IMR-90 (cell line): ENCODE results near the gene ROBO1. TPM values are rescaled to one million over a fixed set of nuclear protein-coding genes. Genes with fewer than 3 reads are reported as not detected.

Experiments
- ATAC-seq: fragments of 200-7000 bp; cut with Tn5 transposase; 2 replicates; pipeline ENCODE4 v1.9.1; 2020; ENCODE audit warnings: low read depth, mild to moderate bottlenecking, moderate library complexity
- BruUV-seq: library from RNA; stranded (reverse); fragments of 400-500 nt; replicated peaks from 2 replicates; lab custom pipeline; 2021; lab: Mats Ljungman, UMichigan
- CTCF ChIA-PET: fragments of 300-600 bp; formaldehyde crosslinking; extraction: SDS; loops from one replicate; lab custom pipeline; 2021; ENCODE audit warnings: antibody characterized with exemption; lab: Yijun Ruan, JAX
- POLR2A ChIA-PET: fragments of 300-600 bp; sonication (Branson Sonifier 250); formaldehyde crosslinking; loops from one replicate; lab custom pipeline; 2022; ENCODE audit warnings: antibody characterized with exemption; ENCODE audit not compliant: unreplicated experiment; lab: Charles Lee
- DNase-seq: peaks from one replicate; pipeline ENCODE4 v3.0.0; 2013
- H2AFZ ChIP-seq: replicated peaks from 2 replicates; pipeline ENCODE3; 2013; ENCODE audit warnings: low read length, mild to moderate bottlenecking; ENCODE audit not compliant: poor library complexity
- H2AK5ac ChIP-seq: 2 replicates; pipeline ENCODE4 v1.6.1; 2013; ENCODE audit warnings: low read depth, low read length, inconsistent platforms
- H2AK9ac ChIP-seq: replicated peaks from 2 replicates; pipeline ENCODE3; 2013; ENCODE audit warnings: mild to moderate bottlenecking, low read depth, low read length, moderate library complexity; ENCODE audit not compliant: poor library complexity
- H2BK120ac ChIP-seq: 2 replicates; pipeline ENCODE4 v1.6.1; 2013; ENCODE audit warnings: low read depth, low read length, inconsistent platforms
- H2BK15ac ChIP-seq: 3 replicates; pipeline ENCODE4 v1.6.1; 2013; ENCODE audit warnings: low read depth, low read length, inconsistent platforms
- H2BK20ac ChIP-seq: 2 replicates; pipeline ENCODE4 v1.6.1; 2013; ENCODE audit warnings: low read depth, mild to moderate bottlenecking, inconsistent platforms, low read length, moderate library complexity
- H2BK5ac ChIP-seq: 2 replicates; pipeline ENCODE4 v1.6.1; 2013; ENCODE audit warnings: mild to moderate bottlenecking, low read depth, low read length, inconsistent platforms; ENCODE audit not compliant: poor library complexity, severe bottlenecking
- H3K14ac ChIP-seq: replicated peaks from 2 replicates; pipeline ENCODE4 v1.6.1; 2013; ENCODE audit warnings: low read depth, low read length, inconsistent platforms
- H3K18ac ChIP-seq: 2 replicates; pipeline ENCODE4 v1.6.1; 2013; ENCODE audit warnings: low read depth, low read length, control low read depth
- H3K23ac ChIP-seq: 2 replicates; pipeline ENCODE4 v1.6.1; 2013; ENCODE audit warnings: low read depth, low read length, inconsistent platforms
- H3K27ac ChIP-seq: 2 replicates; pipeline ENCODE4 v1.5.1; 2013; ENCODE audit warnings: mild to moderate bottlenecking, control low read depth, low read length; ENCODE audit not compliant: insufficient read depth
- H3K27me3 ChIP-seq: 2 replicates; pipeline ENCODE4 v1.6.1; 2013; ENCODE audit warnings: low read length; ENCODE audit not compliant: control insufficient read depth, insufficient read depth
- H3K36me3 ChIP-seq: 2 replicates; pipeline ENCODE4 v1.6.1; 2013; ENCODE audit warnings: low read length, mixed read lengths; ENCODE audit not compliant: control insufficient read depth, insufficient read depth
- H3K4ac ChIP-seq: 2 replicates; pipeline ENCODE4 v1.6.1; 2013; ENCODE audit warnings: low read depth, low read length, inconsistent platforms
- H3K4me1 ChIP-seq: 2 replicates; pipeline ENCODE4 v1.6.1; 2013; ENCODE audit warnings: low read length, mixed read lengths; ENCODE audit not compliant: control insufficient read depth, insufficient read depth
- H3K4me2 ChIP-seq: 2 replicates; pipeline ENCODE4 v1.6.1; 2013; ENCODE audit warnings: low read depth, mild to moderate bottlenecking, control low read depth, low read length, moderate library complexity
- H3K4me3 ChIP-seq: 2 replicates; pipeline ENCODE4 v1.5.1; 2013; ENCODE audit warnings: low read depth, mild to moderate bottlenecking, control low read depth, low read length, moderate library complexity; ENCODE audit not compliant: insufficient read depth
- H3K56ac ChIP-seq: 2 replicates; pipeline ENCODE4 v1.6.1; 2013; ENCODE audit warnings: low read length, inconsistent platforms; ENCODE audit not compliant: insufficient read depth; ENCODE audit errors: extremely low read depth
- H3K79me1 ChIP-seq, 2 experiments: 2 replicates each; pipeline ENCODE4 v1.6.1; 2013; ENCODE audit warnings: low read length in 2 of 2, inconsistent platforms in 1 of 2, low read depth in 1 of 2
- H3K9ac ChIP-seq: 2 replicates; pipeline ENCODE4 v1.6.1; 2013; ENCODE audit warnings: low read depth, low read length, control low read depth
- H3K9me1 ChIP-seq: 2 replicates; pipeline ENCODE4 v1.6.1; 2013; ENCODE audit warnings: low read length, inconsistent platforms; ENCODE audit not compliant: insufficient read depth
- H3K9me3 ChIP-seq: 2 replicates; pipeline ENCODE4 v1.6.1; 2013; ENCODE audit warnings: low read length; ENCODE audit not compliant: control insufficient read depth, insufficient read depth
- H4K20me1 ChIP-seq: 2 replicates; pipeline ENCODE4 v1.6.1; 2013; ENCODE audit warnings: low read length, inconsistent platforms; ENCODE audit not compliant: insufficient read depth
- H4K5ac ChIP-seq: 2 replicates; pipeline ENCODE4 v1.6.1; 2013; ENCODE audit warnings: mild to moderate bottlenecking, low read depth, low read length, control low read depth
- H4K8ac ChIP-seq, 2 experiments: 2 replicates each; pipeline ENCODE4 v1.6.1; 2013; ENCODE audit warnings: low read depth in 2 of 2, low read length in 2 of 2, control low read depth in 1 of 2, inconsistent platforms in 1 of 2
- H4K91ac ChIP-seq: 2 replicates; pipeline ENCODE4 v1.6.1; 2013; ENCODE audit warnings: low read depth, low read length, inconsistent platforms; ENCODE audit not compliant: insufficient read depth
- BHLHE40 ChIP-seq: fragments of 150-350 bp; IDR thresholded peaks from 2 replicates; pipeline ENCODE4 v1.6.1; 2016; ENCODE audit warnings: mild to moderate bottlenecking, low read depth, low read length
- CEBPB ChIP-seq: IDR thresholded peaks from 2 replicates; pipeline ENCODE4 v1.6.1; 2012; ENCODE audit warnings: low read depth, low read length, improper control_type of control experiment
- CHD1 ChIP-seq: IDR thresholded peaks from 2 replicates; pipeline ENCODE4 v1.6.1; 2012; ENCODE audit warnings: low read depth, low read length, improper control_type of control experiment
- FOS ChIP-seq: fragments of 150-350 bp; IDR thresholded peaks from 2 replicates; pipeline ENCODE4 v1.6.1; 2016; ENCODE audit warnings: low read depth, low read length
- MAFK ChIP-seq: IDR thresholded peaks from 2 replicates; pipeline ENCODE4 v1.6.1; 2012; ENCODE audit warnings: low read depth, low read length, improper control_type of control experiment
- MAZ ChIP-seq: IDR thresholded peaks from 2 replicates; pipeline ENCODE4 v1.6.1; 2012; ENCODE audit warnings: low read depth, mild to moderate bottlenecking, low read length, improper control_type of control experiment, moderate library complexity, borderline replicate concordance
- MXI1 ChIP-seq: IDR thresholded peaks from 2 replicates; pipeline ENCODE4 v1.6.1; 2012; ENCODE audit warnings: low read depth, mild to moderate bottlenecking, low read length, moderate library complexity, borderline replicate concordance
- NFE2L2 ChIP-seq: fragments of 150-350 bp; IDR thresholded peaks from 2 replicates; pipeline ENCODE4 v1.6.1; 2016; ENCODE audit warnings: low read depth, mild to moderate bottlenecking, low read length
- POLR2A ChIP-seq: IDR thresholded peaks from 2 replicates; pipeline ENCODE4 v1.6.1; 2012; ENCODE audit warnings: mild to moderate bottlenecking, low read depth, low read length
- RAD21 ChIP-seq: IDR thresholded peaks from 2 replicates; pipeline ENCODE4 v1.6.1; 2012; ENCODE audit warnings: low read length, improper control_type of control experiment
- RCOR1 ChIP-seq: IDR thresholded peaks from 2 replicates; pipeline ENCODE4 v1.6.1; 2012; ENCODE audit warnings: mild to moderate bottlenecking, low read length, improper control_type of control experiment; ENCODE audit not compliant: insufficient replicate concordance
- RFX5 ChIP-seq: IDR thresholded peaks from 2 replicates; pipeline ENCODE4 v1.8.0; 2012; ENCODE audit warnings: low read depth, mild to moderate bottlenecking, low read length, moderate library complexity
- SMC3 ChIP-seq: fragments of 150-350 bp; IDR thresholded peaks from 2 replicates; pipeline ENCODE4 v1.6.1; 2016; ENCODE audit warnings: low read depth, mild to moderate bottlenecking, antibody characterized with exemption, low read length, moderate library complexity
- WGBS, 2 experiments: methylation state at CpG; one replicate each; pipeline versions ENCODE4 v1.1.5 to v1.1.7; 2013; ENCODE audit warnings: missing lambda C conversion rate in 2 of 2; ENCODE audit not compliant: insufficient read length in 1 of 2; ENCODE audit errors: extremely low coverage in 2 of 2; 5-methylcytosine and 5-hydroxymethylcytosine counted together
- dilution Hi-C: fragments of 300-500 bp; cut with HindIII; formaldehyde crosslinking; loops from one replicate; pipeline ENCODE4 v1.14.3; 2018; ENCODE audit warnings: low sequenced_read_pairs; ENCODE audit not compliant: unreplicated experiment
- in situ Hi-C: fragments of 300-500 bp; cut with MboI; formaldehyde crosslinking; loops from 3 replicates; pipeline ENCODE4 v1.14.3; 2019; ENCODE audit warnings: low sequenced_read_pairs, inconsistent platforms, mixed read lengths
- intact Hi-C: fragments of 100-400 bp; cut with micrococcal nuclease; formaldehyde crosslinking; loops from 2 replicates; pipeline ENCODE4 v1.10.0; 2022
- polyA plus RNA-seq, 3 experiments: library from polyadenylated mRNA; depleted of rRNA; stranded (reverse); fragments of >200 nt; gene quantifications; 2 replicates each; pipeline ENCODE4 v1.2.3, GENCODE V29; 2012; ENCODE audit warnings: low replicate concordance in 1 of 3
- total RNA-seq: library from RNA; depleted of rRNA; stranded (reverse); fragments of >200 nt; gene quantifications from 2 replicates; pipeline ENCODE4 v1.2.3, GENCODE V29; 2012
- TF ChIP-seq, protein P1 (sequence below): fragments of 150-350 bp; IDR thresholded peaks from 2 replicates; pipeline ENCODE4 v1.6.1; 2016; ENCODE audit warnings: low read depth, mild to moderate bottlenecking, low read length, moderate library complexity, borderline replicate concordance
- TF ChIP-seq, protein P2 (sequence below): fragments of 150-350 bp; IDR thresholded peaks from 2 replicates; pipeline ENCODE4 v1.6.1; 2017; ENCODE audit warnings: mild to moderate bottlenecking, antibody characterized with exemption, low read length, low read depth
- TF ChIP-seq, protein P3 (sequence below): conservative IDR thresholded peaks from 2 replicates; pipeline ENCODE4 v1.5.1; 2012; ENCODE audit warnings: mild to moderate bottlenecking, low read depth, low read length, improper control_type of control experiment

The ROBO1 gene
- total and polyA plus RNA-seq, 2 of the 4 experiments (the other 2 are of a cell fraction) = 24.1 to 53.9 TPM

DNA sequence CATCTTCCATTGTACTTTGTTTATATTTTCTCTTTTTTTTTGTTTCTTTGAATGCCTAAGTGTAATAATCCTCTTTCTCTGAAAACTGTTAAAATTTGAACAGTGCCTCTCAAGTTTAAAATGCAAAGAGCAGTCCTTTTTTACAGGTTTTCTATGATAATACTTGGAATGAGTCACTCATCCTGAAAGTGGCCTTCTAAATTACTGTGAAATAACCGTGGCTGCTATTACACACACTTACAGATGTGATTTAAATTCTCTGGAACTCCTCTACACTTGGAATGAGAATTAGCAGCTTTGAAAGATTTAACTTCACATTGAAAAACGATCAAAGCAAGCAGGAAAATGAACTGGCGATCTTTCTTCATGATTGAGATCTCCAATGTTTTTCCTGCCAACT is 105.9 kb downstream of the ROBO1 start:
- Histone ChIP-seq H2BK120ac (no peak overlapping the region), H3K36me3 (no peaks in the 10 kb centered on the region), H3K9me1 (no peaks in the 10 kb centered on the region), H3K9me3 (peaks cover 3% of the 10 kb centered on the region; the same call in 1 of the 2 replicates), H3K4ac (no peak overlapping the region), H3K14ac (no peak overlapping the region), H2AK9ac (no peak overlapping the region), H3K4me1 (no peaks in the 10 kb centered on the region), H2BK5ac (no peak overlapping the region), H4K20me1 (no peaks in the 10 kb centered on the region), H3K27me3 (no peaks in the 10 kb centered on the region), H4K8ac (no peak overlapping the region), H2BK15ac (no peak overlapping the region), H2AFZ (no peak overlapping the region), H3K27ac (no peak overlapping the region), H3K18ac (no peak overlapping the region), H2BK20ac (no peak overlapping the region), H3K79me1 (no peaks in the 10 kb centered on the region), H3K4me2 (no peak overlapping the region), H4K5ac (no peak overlapping the region), H3K23ac (no peak overlapping the region), H2AK5ac (no peak overlapping the region), H3K4me3 (no peak overlapping the region), H3K56ac (no peak overlapping the region), H4K91ac (no peak overlapping the region), H3K9ac (no peak overlapping the region)
- TF ChIP-seq, protein P1, sequence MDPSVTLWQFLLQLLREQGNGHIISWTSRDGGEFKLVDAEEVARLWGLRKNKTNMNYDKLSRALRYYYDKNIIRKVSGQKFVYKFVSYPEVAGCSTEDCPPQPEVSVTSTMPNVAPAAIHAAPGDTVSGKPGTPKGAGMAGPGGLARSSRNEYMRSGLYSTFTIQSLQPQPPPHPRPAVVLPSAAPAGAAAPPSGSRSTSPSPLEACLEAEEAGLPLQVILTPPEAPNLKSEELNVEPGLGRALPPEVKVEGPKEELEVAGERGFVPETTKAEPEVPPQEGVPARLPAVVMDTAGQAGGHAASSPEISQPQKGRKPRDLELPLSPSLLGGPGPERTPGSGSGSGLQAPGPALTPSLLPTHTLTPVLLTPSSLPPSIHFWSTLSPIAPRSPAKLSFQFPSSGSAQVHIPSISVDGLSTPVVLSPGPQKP = no peak
- TF ChIP-seq MAZ (no peak), NFE2L2 (no peak), FOS (no peak), CHD1 (no peak), MAFK (no peak), MXI1 (no peak), RCOR1 (no peak), RAD21 (no peak), BHLHE40 (no peak), RFX5 (no peak), POLR2A (no peak), CEBPB (no peak), SMC3 (no peak)
- TF ChIP-seq, protein P2, sequence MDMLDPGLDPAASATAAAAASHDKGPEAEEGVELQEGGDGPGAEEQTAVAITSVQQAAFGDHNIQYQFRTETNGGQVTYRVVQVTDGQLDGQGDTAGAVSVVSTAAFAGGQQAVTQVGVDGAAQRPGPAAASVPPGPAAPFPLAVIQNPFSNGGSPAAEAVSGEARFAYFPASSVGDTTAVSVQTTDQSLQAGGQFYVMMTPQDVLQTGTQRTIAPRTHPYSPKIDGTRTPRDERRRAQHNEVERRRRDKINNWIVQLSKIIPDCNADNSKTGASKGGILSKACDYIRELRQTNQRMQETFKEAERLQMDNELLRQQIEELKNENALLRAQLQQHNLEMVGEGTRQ = no peak
- TF ChIP-seq, protein P3, sequence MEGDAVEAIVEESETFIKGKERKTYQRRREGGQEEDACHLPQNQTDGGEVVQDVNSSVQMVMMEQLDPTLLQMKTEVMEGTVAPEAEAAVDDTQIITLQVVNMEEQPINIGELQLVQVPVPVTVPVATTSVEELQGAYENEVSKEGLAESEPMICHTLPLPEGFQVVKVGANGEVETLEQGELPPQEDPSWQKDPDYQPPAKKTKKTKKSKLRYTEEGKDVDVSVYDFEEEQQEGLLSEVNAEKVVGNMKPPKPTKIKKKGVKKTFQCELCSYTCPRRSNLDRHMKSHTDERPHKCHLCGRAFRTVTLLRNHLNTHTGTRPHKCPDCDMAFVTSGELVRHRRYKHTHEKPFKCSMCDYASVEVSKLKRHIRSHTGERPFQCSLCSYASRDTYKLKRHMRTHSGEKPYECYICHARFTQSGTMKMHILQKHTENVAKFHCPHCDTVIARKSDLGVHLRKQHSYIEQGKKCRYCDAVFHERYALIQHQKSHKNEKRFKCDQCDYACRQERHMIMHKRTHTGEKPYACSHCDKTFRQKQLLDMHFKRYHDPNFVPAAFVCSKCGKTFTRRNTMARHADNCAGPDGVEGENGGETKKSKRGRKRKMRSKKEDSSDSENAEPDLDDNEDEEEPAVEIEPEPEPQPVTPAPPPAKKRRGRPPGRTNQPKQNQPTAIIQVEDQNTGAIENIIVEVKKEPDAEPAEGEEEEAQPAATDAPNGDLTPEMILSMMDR = no peak
- no peak for DNase-seq
- intact Hi-C loops (no loop called here), in situ Hi-C loops (no loop called here), dilution Hi-C loops (no loop called here)
- no CpG with 5 or more reads among the region's 3 CpGs for WGBS, 2 experiments
- no peak for ATAC-seq
- no TSS peak for BruUV-seq
- ChIA-PET CTCF (interaction anchor here (0.6 kb wide), 1 partner anchor 1999 kb away, joined by 3 read pairs; no protein-coding TSS in a partner anchor), POLR2A (no interaction called here)
